GM19467 (cell line): ENCODE data around the gene R3HDM4.

Source experiments
- ATAC-seq: cut with Tn5 transposase; IDR thresholded peaks from one replicate; pipeline ENCODE4 v1.9.1; 2021; ENCODE audit warnings: mild to moderate bottlenecking, moderate library complexity; ENCODE audit not compliant: unreplicated experiment

R3HDM4 gene

DNA sequence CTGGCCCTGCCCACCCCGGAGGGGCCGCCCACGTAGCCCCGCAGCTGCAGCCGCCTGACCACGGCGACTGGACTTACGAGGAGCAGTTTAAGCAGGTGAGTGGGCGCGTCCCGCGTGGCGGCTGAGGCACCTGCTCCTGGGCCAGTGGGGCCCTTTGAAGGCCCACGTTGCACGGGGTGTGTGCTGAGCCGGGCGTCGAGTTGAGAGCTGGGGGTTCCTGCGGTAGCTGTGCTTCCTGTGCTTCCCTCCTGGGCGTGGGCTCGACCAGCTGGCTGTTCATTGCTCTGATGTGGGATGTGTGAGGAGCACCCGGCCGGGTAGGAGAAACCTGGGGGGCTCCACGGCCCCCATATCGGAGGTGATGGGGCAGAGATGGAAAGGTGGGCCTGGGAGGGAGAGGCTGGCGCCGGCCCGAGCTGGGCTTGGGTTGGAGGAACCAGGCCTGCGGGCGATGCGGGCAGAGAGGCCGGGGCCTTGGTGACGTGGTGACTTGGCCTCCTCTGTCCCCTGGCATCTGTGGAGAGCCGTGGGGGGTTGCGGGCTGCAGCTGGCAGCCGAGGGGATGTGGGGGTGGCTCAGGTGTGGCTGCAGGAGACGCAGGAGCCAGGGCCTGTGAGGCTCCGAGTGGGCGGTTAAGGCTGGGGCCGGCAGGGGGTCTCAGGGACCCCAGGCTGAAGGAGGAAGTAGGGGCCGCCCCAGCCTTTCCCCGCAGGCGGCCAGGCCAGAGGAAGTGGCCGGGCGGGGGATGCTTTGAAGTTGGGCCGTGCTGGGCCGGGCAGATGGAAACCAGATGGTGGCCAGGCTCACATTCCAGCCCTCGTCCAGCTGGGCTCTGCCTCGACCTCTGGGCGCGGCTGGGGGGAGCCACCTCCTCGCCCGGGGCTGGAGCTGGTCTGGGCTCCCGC lies 19.9 kb upstream of the R3HDM4 start:
- ATAC-seq: no peak

DNA sequence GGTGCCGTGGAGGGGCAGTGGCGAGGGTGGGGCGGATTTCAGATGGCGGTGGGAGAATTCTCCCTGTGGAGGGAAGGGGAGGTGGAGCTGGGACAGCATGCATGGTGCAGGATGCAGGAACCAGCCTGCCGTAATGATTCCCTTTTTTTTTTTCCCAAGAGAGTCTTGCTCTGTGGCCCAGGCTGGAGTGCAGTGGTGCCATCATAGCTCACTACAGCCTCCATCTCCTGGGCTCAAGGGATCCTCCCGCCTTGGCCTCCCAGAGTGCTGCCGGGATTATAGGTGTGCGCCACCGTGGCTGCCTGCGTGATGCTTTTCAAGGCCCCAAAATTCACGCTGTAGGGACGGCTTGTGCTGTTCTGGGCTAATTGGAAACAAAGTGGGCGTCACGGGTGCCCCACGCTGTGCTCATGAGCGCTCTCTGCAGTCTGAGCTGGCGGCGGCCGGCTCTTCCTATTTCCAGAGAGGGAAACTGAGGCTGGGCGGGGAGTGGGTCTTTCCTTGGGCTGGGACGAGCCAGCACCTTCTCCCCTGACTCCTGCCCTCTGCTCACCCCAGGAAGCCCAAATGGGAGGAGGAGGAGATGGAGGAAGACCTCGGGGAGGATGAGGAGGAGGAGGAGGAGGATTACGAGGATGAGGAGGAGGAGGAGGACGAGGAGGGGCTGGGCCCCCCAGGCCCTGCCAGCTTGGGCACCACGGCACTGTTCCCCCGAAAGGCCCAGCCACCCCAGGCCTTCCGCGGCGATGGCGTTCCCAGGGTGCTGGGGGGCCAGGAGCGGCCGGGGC lies 19.0 kb upstream of the R3HDM4 start:
- no peak for ATAC-seq

DNA sequence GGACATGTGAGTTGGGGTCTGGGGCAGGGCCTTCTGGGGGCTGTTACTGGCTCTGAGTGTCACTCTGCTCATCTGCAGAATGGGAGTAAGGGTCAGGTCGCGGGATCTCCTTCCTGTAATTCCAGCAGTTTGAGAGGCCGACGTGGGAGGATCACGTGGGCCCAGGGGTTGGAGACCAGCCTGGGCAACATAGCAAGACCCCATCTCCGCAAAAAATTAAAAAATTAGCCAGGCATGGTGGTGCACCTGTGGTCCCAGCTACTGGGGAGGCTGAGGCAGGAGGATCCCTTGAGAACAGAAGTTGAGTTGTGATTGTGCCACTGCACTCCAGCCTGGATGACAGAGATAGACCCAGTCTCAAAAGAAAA lies 16.9 kb upstream of the R3HDM4 start:
- no peak for ATAC-seq

DNA sequence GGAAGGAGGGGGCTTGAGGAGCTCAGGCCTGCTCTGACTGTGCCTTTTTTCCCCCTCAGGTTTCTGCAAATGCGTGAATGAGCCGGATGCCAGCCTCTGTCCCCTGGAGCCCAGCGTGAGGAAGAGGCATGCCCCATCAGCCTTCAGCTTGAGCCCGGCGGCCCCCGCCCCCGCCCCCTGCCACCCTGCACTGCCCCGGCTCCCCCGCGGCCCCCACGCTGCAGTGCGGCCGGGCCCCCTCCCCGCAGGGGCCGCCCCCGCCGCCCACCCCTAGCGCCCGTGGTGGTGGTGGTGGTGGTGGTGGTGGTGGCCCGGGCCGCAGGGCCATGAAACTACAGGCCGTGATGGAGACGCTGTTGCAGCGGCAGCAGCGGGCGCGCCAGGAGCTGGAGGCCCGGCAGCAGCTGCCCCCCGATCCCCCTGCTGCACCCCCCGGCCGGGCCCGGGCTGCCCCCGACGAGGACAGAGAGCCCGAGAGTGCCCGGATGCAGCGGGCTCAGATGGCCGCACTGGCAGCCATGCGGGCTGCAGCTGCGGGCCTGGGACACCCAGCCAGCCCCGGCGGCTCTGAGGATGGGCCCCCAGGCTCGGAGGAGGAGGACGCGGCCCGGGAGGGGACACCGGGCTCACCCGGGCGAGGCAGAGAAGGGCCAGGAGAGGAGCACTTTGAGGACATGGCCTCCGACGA lies 16.3 kb upstream of the R3HDM4 start:
- ATAC-seq: no peak

DNA sequence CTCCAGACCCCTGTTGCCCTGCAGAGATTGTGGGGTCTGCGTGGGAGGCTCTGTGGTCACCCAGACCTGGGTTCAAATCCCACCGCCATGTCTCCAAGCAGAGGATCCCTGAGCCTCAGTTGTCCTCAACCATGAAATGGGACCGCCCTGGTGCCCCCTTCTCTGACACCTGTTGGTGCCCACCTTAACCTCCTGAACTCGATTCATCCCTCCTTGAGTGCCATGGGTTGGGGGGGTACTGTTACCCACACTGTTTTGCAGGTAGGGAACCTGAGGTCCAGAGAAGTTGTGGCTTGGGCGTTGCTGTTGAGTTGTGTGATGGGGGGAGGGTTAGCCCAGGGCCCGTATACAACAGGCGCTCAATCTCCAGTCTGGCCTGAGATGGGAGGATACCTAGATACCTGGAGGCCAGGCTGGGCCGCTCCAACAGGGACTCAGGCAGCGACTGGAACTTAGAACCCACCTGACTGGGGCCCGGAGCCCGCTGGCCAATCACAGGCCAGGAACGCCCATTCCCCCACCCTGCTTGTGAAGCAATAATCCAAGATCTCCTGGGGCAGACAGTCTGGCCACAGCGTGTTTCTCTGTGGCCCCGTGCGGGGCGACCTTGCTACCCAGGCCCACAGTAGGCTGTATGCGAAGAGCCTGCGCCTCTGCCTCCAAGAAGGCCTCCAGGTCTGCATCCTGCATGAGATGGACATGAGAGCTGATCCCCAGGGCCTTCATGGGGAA lies 15.6 kb upstream of the R3HDM4 start:
- ATAC-seq: no peak

DNA sequence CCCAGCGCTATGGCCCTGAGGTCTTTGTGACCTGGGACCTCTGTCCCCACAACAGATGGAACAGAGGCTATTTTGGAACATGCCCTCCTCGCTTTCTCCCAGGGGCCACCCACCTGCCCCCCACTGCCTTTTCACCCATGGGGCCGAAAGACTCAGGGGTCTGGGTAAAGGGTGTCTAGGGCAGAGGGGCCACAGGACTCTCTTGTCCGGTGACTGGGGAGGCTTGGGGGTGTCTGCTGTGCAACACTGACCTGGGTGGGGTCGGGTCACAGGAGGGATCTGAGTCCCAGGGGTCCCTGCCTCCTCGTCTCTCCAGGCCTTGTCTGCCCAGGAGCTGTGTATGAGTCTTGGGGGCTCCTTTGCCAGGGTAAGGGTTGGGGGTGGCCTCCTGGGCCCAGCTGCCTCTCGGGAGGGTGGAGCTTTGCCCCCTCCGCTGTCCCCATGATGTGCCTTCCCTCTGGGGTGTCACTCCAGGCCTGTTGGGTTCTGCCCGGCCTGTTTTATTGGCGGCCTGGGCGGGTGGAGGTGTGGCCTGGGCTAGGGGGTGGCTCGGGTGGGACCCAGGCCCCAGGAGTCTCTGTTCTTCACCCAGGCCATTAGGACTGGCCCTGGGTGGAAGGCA lies 14.9 kb upstream of the R3HDM4 start:
- ATAC-seq: no peak

DNA sequence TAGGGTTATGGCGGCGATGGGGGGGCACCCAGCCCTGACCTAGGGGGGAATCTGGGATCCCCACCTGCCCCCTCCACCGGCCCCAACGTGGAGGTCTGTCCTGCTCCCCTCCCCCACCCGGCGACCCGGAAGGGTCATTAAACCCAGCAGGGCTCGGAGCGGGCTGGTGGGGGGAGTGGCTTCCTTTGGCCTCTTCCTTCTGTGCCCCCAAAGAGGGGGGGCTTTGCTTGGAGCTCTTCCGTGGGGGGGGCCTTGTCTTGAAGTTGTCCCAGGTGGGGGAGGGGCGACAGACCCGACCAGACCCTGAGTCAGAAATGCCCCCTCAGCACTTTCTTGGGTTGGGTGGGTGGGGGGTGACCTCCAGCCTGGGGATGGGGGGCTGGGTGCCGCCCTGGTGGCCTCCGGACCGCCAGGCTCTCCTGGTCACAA lies 14.3 kb upstream of the R3HDM4 start:
- ATAC-seq: no peak

DNA sequence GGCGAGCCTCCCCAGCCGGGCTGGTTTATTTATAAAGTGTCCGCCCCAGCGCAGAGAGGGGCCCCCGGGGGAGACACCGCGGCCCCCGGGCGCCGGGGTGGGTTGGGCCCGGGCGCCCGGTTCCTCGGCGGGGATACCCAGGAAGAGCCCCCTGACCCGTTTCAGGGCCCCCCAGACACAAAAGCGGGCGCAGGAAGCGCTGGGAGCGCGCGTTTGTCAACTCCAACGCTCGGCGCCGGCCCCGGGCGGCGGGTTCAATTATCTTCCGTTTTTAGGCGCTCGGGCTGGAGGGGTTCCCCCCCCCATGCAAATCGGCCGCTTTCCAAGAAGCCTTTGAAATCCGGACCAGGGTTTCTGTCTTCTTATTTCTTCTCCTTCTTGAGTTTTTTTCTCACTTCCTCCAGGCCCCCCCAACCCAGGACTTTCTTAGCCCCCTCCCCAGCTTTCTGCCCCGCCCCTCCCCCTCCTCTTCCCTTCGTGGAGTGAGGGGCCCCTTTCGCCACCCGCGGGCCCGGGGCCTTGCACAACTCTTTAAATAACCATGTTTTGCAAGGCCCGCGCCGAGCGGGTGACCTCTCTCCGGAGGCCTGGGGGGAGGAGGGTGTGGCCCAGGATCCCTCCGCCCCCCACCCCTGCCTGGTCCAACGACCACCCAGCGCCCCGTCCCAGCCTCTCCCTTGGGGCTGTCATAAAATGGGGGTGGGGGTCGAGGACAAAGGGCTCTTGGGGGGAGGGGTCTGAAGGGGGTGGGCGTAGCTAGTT lies 13.8 kb upstream of the R3HDM4 start:
- ATAC-seq: no peak

DNA sequence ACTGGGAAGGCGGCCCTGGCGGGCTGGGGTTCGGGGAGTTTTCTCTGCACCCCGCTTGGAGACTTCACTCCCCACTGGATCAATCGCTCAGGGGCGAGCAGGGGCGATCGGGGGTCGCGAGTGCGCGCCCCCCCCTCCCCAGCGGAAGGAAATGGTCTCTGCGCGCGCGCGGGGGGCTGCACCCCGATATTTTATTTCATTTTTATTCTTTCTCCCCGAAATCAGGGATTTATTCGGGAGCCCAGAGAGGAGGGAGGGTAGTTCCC lies 13.2 kb upstream of the R3HDM4 start:
- ATAC-seq: no peak

DNA sequence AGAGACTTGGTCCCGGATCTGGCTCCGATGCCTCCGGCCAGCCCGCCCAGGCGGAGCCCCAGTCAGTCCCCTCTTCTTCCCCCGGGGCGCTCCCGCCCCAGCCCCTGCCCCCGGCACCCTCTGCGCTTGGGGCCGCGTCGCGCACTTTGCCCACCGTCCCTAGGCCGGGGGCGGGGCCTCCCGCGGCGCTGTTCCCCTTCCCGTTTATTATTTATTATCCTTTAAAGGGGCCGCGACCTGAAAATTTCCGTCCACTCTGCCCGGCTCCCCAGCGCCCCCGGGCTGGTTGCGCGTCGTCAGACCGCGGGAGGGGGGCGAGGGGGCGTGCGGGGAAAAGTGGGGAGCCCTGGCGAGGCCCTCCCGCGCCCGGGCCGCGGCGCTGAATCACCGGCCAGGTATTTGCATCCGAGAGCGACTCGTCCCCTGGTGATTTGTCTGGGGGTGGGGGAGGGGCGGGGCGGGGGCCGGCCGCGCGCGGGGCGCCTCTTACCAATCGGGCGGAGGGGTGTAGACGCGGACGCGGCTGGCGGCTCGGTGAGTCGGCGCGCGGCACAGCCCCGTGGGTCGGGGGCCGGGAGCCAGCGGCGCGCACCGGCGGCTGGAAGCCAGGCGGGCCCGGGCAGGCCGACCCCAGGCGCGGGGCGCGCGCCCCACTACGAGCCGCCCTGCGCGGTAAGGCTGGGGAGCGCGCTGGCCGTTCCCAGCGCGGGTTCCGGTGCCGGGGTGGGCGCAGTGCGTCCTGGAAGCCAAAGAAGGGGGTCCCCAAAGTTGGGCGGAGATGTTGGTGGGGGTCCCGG lies 12.7 kb upstream of the R3HDM4 start, which contains the start of gene ARID3A:
Gene ARID3A, plus strand, starts transcription at position 510 of the 797 bp plus-strand sequence. CDS start 3,494 bp downstream, outside the sequence.
- ATAC-seq: no peak

DNA sequence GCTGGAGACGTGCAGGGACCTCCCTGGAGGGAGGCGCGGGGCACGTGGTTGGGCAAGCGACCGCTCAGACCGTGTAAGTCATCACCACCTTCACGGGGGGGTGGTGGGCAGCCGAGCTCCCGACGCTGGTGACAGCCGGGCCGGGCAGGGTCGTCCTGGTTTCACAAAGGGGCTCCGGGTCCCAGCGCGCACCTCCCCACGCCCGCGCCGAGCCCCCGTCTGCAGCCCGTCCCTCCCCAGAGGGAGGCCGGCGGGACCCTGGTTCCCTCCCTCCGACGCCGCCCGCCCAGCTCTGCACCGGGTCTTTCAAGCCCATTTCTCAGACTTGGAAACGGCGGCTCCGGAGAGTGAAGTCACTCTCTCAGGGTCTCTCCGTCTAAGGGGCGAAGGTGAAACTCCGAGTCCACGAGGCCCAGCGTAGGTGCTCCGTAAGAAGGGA lies 12.1 kb upstream of the R3HDM4 start:
- no peak for ATAC-seq

DNA sequence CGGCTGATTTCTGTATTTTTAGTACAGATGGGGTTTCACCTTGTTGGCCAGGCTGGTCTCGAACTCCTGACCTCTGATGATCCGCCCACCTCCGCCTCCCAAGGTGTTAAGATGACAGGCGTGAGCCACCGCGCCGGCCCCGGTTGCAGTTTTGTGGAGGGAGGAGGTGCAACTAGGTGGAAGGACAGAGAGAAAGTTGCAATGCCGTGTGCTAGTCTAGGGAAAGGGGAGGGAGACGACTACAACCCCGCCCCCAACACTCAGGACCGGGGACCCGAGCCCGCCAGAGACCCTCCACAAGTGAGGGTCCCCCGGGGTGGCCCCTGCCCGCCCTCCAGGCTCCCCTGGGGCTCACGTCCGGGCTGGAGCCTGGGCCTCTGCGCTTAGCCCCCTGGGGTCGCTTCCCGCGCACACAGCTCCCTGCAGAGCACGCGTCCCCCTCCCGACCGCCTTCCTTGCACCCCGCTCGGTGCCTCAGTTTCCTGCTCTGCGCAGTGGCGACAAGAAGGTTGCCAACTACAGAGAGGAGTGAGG lies 11.6 kb upstream of the R3HDM4 start:
- ATAC-seq: no peak

DNA sequence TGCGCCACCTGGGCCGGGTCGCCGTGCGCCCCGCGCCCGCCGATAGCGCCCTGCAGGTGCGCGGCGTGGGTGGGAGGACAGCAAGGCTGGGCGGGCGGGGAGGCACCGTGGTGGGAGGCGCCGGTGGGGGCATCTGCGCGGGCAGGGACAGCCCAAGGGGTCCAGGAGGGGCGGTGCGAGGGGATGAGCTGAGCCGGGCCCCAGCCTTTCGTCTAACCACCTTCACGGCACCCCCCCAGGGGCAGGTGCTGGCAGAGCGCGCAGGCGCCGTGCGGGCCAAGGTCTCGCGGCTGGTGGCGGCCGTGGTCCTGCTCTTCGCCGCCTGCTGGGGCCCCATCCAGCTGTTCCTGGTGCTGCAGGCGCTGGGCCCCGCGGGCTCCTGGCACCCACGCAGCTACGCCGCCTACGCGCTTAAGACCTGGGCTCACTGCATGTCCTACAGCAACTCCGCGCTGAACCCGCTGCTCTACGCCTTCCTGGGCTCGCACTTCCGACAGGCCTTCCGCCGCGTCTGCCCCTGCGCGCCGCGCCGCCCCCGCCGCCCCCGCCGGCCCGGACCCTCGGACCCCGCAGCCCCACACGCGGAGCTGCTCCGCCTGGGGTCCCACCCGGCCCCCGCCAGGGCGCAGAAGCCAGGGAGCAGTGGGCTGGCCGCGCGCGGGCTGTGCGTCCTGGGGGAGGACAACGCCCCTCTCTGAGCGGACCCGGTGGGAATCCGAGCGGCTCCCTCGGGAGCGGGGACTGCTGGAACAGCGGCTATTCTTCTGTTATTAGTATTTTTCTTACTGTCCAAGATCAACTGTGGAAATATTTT lies 7.2 kb upstream of the R3HDM4 start:
- no peak for ATAC-seq

DNA sequence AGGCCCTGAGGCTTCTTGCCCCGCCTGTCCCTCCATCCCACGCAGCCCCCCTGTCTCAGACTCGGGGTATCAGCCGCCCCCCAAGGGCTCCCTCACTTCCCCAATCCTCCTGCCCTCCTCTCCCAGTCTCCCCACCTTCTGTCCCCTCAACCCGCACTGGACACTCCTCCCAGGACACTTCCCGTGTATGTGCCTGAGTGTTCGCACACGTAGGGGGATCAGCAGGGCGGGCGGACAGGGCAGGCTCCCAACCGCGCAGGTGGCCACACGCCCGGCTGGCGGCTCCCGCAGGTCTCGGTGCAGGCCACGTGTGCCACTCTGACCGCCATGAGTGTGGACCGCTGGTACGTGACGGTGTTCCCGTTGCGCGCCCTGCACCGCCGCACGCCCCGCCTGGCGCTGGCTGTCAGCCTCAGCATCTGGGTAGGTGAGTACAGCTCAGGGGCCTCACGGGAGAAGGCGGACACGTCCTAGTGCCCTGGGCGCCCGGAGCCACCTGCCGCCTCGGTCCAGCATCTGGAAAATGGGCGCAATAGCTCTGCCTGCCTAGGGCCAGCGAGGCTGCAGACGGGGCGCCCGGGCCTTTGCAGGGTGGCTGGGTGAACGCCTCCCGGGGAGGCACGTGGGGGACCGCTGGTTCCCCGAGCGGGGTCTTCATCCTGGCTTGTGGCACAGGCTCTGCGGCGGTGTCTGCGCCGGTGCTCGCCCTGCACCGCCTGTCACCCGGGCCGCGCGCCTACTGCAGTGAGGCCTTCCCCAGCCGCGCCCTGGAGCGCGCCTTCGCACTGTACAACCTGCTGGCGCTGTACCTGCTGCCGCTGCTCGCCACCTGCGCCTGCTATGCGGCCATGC lies 6.4 kb upstream of the R3HDM4 start:
- ATAC-seq: no peak

DNA sequence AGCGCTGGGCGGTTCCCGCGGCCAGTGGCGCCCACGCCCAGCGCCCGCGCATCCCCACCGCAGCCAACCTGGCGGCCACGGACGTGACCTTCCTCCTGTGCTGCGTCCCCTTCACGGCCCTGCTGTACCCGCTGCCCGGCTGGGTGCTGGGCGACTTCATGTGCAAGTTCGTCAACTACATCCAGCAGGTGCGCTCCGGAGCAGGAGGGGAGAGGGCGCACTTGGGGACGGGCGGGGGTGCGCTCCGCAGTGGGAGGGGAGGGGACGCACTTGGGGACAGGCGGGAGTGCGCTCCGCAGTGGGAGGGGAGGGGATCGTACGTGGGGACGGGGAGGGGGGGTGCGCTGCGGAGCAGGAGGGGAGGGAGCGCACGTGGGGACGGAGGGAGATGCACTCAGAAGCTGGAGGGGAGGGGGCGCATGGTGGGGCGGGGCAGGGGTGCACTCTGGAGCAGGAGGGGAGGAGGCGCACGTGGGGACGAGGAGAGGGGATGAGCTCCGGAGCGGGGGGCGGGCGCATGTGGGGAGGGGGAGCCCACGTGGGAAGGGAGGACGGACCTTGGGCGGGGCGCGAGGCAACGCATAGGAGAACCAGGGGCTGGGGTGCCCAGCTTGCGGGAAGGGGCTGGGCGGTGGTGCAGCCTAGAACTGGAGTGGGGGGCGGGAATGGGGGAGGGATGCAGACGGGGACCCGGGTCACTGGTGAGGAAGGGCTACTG lies 5.6 kb upstream of the R3HDM4 start:
- ATAC-seq: no peak

DNA sequence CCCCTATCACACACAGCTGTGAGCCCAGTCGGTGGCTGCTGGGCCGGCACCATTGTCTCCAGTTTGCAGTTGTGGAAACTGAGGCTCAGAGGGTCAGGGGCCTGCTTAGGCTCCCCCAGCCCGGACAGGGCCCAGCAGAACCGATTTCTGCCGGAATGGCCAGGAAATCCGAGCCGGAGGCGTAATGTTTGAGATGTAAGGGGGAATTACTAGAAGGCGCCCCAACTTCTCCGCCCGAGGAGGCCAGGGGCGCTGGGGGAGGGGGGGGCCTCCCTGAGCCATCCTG lies 5.1 kb upstream of the R3HDM4 start:
- ATAC-seq: no peak
